NB4 (cell line): Measurements from ENCODE around the gene IGFBP4.

Experiments used
- DNase-seq: peaks from one replicate; pipeline ENCODE4 v3.0.0; 2010; ENCODE audit warnings: low read depth
- H3K4me3 ChIP-seq: one replicate; pipeline ENCODE4 v1.5.1; 2011; ENCODE audit warnings: mild to moderate bottlenecking, low read depth, low read length, moderate library complexity
- MYC ChIP-seq: IDR thresholded peaks from 2 replicates; pipeline ENCODE4 v1.6.1; 2011; ENCODE audit warnings: low read depth, low read length
- POLR2A ChIP-seq: IDR thresholded peaks from 2 replicates; pipeline ENCODE4 v1.6.1; 2011; ENCODE audit warnings: mild to moderate bottlenecking; ENCODE audit not compliant: insufficient read length; ENCODE audit errors: extremely low read depth
- TF ChIP-seq, protein P1 (sequence below): IDR thresholded peaks from 2 replicates; pipeline ENCODE4 v1.6.1; 2011; ENCODE audit warnings: low read depth, low read length
- TF ChIP-seq, protein P2 (sequence below): IDR thresholded peaks from one replicate; pipeline ENCODE4 v1.5.1; 2012; ENCODE audit warnings: low read depth, low read length

The IGFBP4 gene

DNA sequence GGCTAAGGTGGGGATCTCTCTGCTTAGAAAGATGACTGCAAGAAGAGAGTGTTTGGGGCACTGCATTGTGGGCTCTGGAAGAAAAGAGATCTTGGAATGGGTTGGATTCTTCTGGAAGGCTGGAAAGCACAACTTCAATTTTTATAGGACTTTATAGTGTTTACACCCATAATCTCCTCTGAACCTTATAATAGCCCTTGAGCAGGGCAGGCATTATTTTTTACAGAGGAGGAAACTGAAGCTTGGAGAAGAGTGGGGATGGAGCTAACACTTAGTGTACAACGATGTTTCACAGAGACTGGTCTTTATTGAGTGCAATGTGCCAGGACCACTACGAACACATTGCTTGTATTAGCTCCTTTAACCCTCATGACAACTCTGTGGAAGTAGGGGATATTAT, 47.7 kb downstream of the IGFBP4 start:
- no peak for TF ChIP-seq POLR2A
- TF ChIP-seq, protein P1, sequence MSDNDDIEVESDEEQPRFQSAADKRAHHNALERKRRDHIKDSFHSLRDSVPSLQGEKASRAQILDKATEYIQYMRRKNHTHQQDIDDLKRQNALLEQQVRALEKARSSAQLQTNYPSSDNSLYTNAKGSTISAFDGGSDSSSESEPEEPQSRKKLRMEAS = no peak
- TF ChIP-seq MYC = no peak
- TF ChIP-seq, protein P2, sequence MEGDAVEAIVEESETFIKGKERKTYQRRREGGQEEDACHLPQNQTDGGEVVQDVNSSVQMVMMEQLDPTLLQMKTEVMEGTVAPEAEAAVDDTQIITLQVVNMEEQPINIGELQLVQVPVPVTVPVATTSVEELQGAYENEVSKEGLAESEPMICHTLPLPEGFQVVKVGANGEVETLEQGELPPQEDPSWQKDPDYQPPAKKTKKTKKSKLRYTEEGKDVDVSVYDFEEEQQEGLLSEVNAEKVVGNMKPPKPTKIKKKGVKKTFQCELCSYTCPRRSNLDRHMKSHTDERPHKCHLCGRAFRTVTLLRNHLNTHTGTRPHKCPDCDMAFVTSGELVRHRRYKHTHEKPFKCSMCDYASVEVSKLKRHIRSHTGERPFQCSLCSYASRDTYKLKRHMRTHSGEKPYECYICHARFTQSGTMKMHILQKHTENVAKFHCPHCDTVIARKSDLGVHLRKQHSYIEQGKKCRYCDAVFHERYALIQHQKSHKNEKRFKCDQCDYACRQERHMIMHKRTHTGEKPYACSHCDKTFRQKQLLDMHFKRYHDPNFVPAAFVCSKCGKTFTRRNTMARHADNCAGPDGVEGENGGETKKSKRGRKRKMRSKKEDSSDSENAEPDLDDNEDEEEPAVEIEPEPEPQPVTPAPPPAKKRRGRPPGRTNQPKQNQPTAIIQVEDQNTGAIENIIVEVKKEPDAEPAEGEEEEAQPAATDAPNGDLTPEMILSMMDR = no peak
- H3K4me3 ChIP-seq = no peak overlapping the region
- no peak for DNase-seq

DNA sequence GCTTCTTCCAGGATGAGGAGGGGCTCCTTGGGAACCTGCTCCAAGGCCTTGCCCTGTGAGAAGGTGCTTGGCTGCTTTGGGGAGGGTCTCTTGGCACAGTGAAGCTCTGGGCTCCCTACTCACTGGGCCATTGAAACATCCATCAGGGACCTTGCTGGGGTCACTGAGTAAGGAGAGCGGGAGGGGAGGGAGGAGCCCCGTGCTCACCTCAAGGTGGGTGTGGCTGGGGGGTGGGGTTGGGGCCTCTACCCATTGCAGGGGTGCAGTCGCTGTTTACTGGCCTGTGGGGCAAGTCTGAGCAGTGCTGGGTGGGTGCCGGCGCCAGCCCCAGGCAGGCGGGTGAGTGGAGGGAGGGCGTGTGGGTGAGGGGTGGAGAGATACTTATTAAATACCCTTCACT, 48.2 kb downstream of the IGFBP4 start:
- DNase-seq = no peak
- no peak for TF ChIP-seq POLR2A
- TF ChIP-seq, protein P2 = no peak
- TF ChIP-seq, protein P1 = no peak
- no peak for TF ChIP-seq MYC
- H3K4me3 ChIP-seq = no peak overlapping the region

DNA sequence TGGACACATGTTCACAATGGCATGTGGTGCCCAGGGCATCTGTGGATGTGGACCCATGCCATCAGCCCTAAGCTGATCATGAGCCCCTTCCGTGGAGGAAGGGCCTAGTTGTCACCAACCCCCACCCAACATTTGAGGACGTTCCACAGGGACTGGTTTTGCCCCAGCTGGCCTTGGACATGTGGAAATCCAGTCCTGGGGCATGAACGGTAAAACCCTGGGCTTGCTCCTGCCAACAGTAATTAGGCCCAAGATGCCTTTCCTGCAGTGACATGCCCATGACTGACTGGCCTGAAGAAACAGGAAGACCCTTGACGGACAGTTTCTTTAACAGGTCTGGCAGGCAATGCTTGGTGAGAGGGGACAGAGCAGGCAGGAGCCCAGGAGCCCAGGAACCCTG, 50.4 kb downstream of the IGFBP4 start:
- H3K4me3 ChIP-seq = no peak overlapping the region
- no peak for DNase-seq
- no peak for TF ChIP-seq MYC
- TF ChIP-seq, protein P2 = no peak
- TF ChIP-seq, protein P1 = no peak
- no peak for TF ChIP-seq POLR2A

DNA sequence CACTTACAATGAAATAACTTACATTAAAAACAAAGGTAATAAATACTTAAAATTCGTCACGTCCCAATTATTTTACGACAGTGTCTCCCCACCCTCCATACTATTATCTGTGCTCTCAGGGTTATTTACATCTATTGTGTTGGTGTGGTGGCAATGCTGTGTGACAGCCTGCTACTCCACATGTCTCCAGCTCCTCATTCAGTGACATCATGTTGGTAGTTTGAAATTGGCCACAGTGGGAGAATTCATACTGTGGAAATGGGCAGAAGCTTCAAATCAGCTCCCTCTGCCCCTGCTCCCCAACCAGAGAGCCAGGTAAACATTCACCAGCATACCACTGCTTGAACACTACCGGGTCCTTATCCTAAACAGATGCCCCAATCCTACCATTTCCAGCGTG, 51.9 kb downstream of the IGFBP4 start:
- no peak for TF ChIP-seq MYC
- TF ChIP-seq, protein P2 = no peak
- TF ChIP-seq, protein P1 = no peak
- TF ChIP-seq POLR2A = no peak
- no peak overlapping the region for H3K4me3 ChIP-seq

DNA sequence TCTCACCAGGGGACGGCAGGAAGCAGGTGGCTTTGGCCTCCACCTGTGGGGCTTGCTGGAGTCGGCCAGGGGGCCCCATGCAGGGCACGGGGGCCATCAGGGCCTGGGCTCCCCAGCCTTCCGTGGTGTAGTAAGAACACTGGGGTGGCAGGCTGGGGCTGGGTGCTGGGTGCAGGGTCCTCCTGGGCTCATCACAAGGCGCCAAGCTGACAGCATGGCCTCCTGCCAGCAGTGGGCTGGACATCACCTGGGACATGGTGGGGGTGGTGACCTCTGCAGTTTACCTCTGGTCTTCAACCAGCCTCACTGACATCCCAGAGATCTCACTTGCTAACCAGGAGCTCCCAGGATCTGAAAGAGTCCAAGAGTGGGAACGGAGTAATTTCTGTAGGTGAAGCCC, 52.9 kb downstream of the IGFBP4 start:
- TF ChIP-seq MYC = no peak
- TF ChIP-seq, protein P1 = no peak
- TF ChIP-seq POLR2A = no peak
- TF ChIP-seq, protein P2 = no peak
- no peak for DNase-seq
- H3K4me3 ChIP-seq = no peak overlapping the region

More for the DNA sequence above, 51.9 kb downstream of the IGFBP4 start:
- no peak for DNase-seq
